GM18508 (cell line): Measurements from ENCODE around the gene SOX12.

Source experiments
- ATAC-seq: cut with Tn5 transposase; IDR thresholded peaks from one replicate; pipeline ENCODE4 v1.9.1; 2021; ENCODE audit warnings: moderate number of reproducible peaks; ENCODE audit not compliant: insufficient read depth, unreplicated experiment

Gene SOX12

DNA sequence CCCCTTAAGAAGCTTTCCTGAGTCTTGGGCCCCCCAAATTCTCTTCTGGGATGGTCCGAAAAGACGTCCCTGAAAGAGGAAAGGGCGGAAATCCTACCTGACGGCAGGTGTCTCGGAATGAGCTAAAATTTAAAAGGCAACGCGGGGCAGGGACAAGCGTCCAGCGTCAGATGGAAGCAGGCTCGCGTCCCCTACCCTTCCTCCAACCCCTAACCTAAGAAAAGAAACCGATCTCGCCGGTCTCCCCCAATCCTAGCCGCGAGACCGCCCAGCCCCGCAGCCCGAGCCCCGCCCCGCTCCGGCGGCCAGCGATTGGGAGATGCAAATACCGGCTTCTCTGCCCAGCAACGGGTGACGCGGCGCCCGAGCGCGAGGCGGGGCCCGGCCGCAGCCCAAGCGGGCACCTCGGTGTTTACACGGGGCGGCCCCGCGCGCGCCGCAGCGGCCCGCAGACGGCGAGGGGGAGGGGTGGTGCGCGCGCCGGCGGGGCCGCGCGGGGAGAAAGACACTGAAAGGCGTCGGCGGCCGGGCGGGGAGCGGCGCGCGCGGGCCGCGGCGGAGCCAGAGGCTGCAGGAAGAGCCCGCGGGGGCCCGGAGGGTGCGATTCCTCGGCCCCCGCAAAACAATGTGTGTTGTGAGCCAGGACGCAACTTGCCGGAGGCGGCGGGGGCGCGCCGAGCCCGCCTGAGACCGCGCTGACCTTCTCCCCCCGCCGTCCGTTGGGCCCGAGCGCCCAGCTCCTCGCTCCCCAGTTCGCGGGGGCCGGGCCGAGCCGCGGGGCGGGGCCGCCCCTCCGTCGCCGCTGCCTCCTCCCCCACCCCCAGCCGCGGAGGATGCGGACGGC, at the start of gene SOX12:
TSS of gene SOX12 (plus strand) at position 508 of the 844 bp plus-strand sequence. CDS start 373 bp downstream, outside the sequence.
- ATAC-seq: peak; percentile 41

DNA sequence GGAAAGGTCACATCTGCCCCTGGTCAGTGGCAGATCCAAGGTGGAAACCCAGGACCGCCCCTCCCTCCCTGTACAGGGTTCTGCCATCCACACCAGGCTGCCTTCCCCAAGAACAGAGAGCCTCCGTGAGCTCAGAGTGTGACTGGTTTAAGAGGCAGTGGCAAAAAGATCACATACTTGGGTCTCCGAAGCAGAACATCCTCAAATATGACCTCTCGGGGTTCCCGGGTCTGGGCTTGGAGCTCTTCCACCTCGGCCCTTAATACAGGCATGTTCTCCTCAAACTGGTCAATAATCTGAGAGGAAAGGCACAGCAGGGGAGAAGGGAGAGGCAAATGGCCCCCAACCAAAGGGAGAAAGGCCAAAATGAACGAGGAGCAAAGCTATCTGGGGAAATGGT, 49.6 kb upstream of the SOX12 start:
- no peak for ATAC-seq

DNA sequence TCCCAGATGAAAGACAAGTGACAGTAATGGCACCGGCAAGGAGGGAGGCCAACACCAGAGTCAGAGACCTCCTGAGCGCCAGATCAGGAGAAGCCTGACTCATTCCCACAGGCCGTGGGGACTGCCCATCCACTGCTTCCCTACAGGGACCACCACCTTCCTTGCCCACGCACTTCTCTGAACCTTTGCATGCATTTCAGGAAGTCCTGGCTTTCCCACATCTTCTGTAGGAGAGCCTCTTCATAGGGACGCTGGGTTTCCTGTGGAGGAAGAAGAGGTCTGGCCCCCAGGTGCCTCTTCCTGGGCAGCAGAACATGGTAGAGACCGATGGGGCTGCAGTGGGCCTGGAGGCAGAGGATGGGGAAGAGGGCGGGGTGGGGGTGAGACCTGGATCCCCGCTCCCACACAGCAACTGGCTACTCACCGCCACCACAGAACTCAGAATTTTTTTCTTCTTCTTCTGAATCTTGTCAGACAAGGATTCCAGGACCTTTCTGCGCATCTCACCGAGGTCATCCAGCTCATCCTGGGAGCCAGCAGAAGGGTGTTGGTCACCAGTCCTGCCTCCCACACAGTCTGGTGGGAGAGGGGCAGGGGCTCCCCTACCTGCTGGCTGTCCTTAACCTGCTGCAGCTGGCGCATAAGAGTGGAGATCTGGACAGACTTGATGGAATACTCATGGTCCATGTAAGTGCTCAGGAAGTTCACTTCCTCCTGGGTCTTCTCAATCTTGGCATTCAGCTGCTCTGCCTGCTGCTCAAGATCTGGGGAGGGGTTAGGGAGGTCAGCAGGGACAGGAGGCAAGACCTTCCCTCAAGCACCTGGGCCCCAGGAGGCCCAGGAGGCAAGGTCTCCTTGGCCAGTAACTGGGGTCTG, 48.5 kb upstream of the SOX12 start:
- ATAC-seq: no peak

DNA sequence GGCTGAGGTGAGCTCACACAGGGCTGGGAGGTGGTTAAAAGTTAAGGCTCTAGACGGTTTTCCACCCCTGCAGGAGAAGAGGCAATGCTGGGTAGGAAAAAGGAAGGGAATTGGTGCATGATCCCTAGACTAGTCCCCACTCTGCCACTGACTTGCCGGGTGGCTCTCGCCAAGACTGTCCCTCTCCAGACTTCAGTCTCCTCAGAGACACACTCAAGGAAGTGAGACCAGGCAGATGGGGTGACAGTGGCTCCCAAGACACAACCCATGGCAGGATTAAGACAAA, 47.9 kb upstream of the SOX12 start:
- no peak for ATAC-seq

DNA sequence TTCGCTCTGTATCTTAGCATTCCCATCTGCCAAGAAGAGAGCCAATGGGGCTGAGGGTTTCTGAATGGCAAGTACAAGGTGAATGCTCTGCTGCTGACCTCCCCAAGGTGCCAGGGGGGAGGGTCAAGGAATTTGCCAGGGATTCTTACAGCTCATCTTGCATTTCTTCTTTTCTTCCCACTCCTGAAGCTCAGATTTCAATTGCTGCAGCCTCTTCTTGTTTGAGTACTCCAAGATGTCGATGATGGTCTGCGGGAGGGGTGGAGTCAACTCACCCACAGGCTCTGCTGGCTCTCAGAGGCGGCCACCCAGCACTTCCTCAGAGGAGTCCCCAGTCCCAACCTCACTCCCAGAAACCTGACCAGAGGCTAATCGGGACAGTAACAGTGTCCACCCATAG, 47.2 kb upstream of the SOX12 start:
- no peak for ATAC-seq

DNA sequence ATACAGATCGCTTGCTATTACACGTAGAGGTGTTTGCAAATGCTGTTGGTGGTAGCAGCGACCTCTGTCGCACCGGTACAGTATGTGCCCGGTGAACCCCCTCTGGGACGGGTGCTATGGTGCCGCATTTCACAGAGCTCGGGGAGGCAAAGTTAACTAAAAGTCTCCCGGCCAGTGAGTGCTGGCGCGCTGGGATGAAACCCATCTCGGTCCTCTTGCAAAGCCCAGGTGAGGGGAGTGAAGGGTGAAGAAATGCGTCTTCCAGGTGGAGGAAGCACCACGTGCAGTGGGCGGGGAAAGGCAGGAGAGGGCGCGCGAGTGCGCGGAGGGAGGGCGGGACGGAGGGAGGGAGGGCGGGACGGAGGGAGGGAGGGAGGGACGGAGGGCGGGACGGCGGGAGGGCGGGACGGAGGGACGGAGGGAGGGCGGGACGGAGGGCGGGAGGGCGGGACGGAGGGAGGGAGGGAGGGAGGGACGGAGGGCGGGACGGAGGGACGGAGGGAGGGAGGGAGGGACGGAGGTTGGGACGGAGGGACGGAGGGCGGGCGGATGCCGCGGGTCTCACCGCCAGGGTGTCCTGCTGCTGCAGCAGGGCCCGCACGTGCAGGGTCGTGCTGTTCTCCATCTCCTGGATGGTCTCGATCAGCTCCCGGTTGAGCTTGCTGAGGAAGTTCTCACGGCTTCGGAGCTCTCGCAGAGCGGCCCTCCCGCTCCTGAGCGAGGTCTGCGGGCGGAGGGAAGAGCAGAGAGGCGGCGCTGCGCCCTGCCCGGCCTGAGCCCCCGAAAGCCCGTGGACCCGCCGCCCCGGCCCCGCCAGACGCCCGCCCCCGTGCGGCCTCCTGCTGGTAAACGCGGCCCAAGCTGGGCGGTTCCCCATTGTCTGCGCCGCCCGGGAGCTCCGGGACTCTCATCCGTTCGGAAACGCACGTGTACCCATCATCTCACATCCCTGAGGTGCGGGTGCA, 46.5 kb upstream of the SOX12 start:
- no peak for ATAC-seq

DNA sequence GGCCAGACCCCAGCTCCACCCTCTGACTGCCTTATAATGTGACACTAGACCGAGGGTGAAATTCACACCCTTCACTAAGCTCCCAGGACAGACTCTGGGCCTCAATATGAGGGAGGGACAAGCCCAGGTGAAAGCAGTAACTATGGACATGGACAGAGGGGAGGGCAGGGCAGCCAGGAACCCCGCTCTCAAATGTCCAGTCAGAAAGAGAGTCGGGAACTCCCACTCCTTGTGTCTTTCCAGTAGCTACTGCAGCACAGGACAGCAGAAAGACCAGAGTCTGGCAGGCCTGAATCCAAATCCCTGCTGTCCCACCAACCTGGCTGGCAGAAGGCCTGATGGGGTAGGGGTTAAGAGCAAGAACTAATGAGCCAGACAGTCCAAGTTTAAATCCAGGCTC, 41.2 kb upstream of the SOX12 start:
- no peak for ATAC-seq

DNA sequence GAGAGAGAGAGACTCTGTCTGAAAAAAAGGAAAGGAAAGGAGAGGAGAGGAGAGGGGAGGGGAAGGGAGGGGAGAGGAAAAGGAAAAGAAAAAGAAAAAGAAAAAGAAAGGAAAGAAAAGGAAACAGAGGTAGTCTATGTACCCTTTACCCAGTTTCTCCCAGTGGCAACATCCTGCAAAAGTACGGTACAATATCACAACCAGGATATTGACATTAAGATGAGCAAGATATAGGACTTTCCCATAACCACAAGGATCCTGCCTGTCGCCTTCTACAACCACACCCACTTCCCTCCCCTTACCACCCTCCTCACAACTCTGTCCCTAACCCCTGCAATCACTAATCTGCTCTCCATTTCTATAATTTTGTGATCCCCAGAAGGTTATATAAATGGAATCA, 38.8 kb upstream of the SOX12 start:
- no peak for ATAC-seq

DNA sequence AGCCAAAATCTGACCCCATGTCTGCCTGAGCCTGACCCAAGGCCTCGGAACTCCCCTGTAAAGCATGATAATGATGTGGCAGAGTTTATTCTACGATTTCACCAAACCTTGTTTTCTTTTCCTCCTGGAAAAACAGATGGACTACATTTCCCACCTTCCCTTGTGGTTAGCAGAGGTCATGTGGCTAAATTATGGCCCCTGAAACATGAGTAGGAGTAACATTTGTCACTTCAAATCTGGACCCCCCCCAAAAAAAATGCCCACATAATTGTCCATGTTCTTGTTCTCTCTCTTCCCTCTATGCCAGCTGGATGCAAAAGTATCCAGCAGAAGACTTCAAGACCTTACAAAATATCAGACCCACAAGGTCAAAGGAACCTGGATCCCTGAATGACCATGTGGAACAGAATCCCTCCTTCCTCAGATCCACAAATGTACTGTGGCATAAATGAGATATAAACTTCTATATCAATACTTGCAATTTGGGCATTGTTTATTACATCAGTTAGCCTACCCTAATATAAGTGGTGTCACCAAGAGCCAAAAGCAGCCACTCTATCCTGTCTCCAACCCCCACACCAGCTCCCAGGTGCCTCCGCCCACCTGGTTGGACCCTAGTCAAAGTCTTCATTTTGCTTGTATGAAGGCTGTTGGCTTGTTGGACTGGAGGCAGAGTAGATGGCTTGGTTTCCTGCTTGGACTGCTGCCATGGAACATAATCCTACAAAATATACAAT, 36.2 kb upstream of the SOX12 start:
- ATAC-seq: no peak

DNA sequence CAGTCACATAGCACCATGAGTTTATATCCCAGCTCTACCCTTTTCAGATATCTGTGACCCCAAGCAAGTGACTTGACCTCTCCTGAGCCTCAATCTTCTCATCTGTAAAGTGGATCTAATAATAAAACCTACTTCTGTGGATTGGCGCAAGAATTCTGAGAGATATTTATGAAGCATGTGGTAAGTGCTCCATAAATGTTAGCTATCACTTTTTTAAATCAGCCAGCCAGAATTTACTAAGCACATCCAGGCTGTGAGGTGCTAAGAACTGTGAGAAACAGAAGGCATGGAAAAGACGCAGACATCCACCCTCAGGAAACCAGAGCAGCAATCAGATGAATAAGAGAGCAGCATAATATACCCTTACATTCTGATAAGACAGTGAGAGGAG, 35.7 kb upstream of the SOX12 start:
- ATAC-seq: no peak

DNA sequence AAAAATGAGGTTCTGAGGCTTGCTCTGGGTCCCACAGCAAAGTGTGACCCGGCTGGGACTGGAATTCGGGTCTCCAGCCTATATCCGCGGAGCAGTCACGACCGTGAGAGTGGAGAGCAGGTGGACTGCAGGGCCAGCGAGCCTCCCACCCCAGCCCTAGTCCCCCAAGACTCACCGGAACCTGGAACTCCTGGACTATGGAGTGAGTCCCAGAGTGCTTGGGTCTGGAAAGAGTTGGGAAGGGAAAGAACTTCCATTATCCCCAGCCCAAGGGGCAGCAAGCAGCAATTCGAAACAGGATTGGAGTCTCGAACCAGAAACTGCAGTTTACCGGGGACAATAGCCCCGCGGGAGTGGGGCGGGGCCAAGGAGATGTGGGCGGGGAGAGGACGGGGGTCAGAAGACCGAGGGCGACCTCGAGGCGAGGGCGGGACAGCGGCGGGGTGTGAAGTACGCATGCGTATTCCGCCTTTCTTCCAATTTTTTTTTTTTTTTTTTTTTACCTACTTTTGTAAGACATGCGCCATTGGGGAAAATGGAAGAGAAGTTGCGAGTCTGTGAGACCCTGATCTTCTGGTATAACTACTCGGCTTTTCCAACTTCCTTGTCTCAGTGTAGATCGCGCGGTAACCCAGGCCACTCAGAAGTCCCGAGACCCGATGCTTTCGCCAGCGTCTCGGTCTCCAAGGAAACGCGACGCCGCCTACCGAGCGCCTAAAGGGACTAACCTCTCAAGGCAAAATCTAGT, 35.1 kb upstream of the SOX12 start, which contains the start of gene C20orf96:
TSS of gene C20orf96 (minus strand) at position 667 of the 748 bp plus-strand sequence. CDS start at position 527, 140 bp downstream.
- peak; percentile 38 for ATAC-seq

DNA sequence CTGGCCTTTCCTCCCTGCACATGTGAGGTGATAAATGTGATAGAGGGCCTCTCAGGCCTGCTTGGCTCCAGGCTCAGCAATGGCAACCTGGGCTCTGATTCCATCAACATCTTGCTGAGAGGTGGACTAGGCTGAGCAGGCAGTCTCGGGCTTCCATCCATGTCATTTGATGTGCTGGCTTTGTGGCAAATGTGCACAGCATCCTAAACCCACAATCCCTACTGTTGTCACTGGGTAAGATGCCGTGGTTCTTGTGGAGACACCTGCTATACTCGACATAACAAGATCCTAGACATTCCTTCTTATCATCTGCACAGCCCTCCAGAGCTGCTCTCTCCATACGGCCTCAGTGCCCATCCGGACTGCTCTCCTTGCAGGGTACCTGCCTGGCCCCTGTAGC, 30.8 kb upstream of the SOX12 start:
- ATAC-seq: no peak

DNA sequence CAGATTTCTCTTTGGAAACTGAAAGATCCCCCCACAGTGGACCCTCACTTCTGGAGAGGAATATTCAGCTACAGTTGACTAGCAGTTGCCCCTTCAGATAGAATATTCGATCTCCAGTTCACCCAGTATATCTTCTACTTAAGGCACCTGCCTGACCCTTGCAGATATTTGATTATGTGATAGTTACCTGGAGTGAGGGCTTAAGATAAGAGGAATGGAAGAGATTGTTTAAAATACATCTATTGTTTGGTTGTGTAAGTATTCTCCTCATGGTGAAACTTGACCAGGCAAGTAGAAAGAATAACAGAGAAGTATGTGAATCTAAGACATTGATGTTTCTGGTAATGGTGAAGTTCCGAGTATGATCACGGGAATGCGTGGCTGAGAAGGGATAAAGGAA, 29.5 kb upstream of the SOX12 start:
- no peak for ATAC-seq

DNA sequence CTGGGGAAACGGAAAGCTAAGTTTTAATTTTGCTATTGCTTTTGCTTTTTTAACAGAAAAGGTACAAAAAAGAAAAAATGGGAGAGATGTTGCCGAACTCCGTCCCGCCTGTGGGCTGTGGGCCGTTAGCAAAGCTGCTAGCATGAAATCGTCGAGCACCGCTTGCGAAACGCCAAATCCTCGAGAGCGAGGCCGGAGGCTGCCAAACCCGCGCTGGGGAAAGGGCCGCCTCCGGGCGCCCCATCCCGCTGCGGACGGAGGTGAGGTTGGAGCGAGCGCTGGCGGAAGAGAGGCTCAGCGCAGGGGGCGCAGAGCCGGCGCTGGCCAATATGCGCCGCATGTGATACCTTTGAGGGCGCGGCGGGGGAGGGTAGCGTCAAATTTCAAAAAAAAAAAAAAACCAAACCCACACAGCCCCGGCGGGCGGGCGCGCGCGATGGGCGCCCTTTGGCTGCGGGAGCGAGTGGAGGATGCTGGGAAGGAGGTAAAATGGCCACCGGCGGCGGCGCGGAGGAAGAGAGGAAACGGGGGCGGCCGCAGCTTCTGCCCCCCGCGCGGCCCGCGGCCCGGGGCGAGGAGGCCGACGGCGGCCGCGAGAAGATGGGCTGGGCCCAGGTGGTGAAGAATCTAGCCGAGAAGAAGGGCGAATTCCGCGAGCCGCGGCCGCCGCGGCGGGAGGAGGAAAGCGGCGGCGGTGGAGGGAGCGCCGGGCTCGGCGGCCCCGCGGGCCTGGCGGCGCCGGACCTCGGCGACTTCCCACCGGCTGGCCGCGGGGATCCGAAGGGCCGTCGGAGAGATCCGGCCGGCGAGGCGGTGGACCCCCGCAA, 28.0 kb upstream of the SOX12 start, which contains the start of gene ZCCHC3:
TSS of gene ZCCHC3 (plus strand) at position 473 of the 827 bp plus-strand sequence. CDS start at position 490, 17 bp downstream.
- peak; percentile 59 for ATAC-seq

DNA sequence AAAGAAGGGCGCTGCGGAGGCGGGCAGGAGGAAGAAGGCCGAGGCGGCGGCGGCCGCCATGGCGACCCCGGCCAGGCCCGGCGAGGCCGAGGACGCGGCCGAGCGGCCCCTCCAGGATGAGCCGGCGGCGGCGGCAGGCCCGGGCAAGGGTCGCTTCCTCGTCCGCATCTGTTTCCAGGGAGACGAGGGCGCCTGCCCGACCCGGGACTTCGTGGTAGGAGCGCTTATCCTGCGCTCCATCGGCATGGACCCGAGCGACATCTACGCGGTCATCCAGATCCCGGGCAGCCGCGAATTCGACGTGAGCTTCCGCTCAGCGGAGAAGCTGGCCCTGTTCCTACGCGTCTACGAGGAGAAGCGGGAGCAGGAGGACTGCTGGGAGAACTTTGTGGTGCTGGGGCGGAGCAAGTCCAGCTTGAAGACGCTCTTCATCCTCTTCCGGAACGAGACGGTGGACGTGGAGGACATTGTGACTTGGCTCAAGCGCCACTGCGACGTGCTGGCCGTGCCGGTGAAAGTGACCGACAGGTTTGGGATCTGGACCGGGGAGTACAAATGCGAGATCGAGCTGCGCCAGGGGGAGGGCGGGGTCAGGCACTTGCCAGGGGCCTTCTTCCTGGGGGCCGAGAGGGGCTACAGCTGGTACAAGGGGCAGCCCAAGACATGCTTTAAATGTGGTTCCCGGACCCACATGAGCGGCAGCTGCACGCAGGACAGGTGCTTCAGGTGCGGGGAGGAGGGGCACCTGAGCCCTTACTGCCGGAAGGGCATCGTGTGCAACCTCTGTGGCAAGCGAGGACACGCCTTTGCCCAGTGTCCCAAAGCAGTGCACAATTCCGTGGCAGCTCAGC, 27.2 kb upstream of the SOX12 start:
- ATAC-seq: no peak

DNA sequence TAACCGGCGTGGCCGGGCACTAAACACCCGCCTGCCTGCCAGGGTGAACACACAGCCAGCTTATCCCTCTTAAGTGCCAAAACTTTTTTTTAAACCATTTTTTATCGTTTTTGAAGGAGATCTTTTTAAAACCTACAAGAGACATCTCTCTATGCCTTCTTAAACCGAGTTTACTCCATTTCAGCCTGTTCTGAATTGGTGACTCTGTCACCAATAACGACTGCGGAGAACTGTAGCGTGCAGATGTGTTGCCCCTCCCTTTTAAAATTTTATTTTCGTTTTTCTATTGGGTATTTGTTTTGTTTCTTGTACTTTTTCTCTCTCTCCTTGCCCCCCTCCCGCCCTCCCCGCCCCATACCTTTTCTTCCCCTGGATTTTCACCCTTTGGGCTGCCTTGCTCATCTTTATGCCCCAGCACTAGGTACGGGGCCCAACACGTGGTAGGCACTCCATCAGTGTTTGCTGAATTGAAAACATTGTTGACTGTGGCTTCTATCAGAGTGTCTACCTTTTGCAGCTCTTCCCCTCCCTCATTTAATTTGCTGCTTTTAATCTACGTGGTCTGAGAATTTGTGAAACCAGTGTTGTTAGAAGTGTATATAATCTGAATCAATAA, 26.5 kb upstream of the SOX12 start:
- ATAC-seq: no peak
